A549 treated with AZD9567 at 1 μM for 4 hours (cell line): ENCODE data around the gene DYNLT5. TPM values are rescaled to one million over a fixed set of nuclear protein-coding genes. Genes with fewer than 3 reads are reported as not detected.

ENCODE experiments used
- total RNA-seq: library from RNA; stranded (reverse); fragments of 200-300 nt; extraction: Qiagen RNA extraction; gene quantifications from 5 replicates; pipeline ENCODE4 v1.2.3, GENCODE V29; 2022; ENCODE audit not compliant: insufficient read depth

DYNLT5 gene
- not detected in 5 replicates for total RNA-seq

GRCh38 chr1:66752000-66752592 lies at the start of gene DYNLT5:
DYNLT5 (plus strand) TSS chr1:66752459; CDS start chr1:66754659, 2,200 bp downstream.

Other genes starting within 250 kb of the DYNLT5 start
- not detected in 5 replicates for gene SGIP1, start 218.3 kb upstream of the DYNLT5 start, total RNA-seq
- gene INSL5, start 48.8 kb downstream of the DYNLT5 start, total RNA-seq: not detected in 5 replicates
- gene DNAI4, start 172.4 kb downstream of the DYNLT5 start, total RNA-seq: 0.27 to 2.3 TPM (median 2.2 TPM) in 4 of 5 replicates, not detected in the other
- 7.0 to 9.6 TPM (median 8.7 TPM) in 5 replicates for gene MIER1, start 172.5 kb downstream of the DYNLT5 start, total RNA-seq